A673 (cell line): ENCODE results near the gene TMEM212.

Experiments
- CTCF ChIP-seq: fragments of 300-800, 200-600 bp; sonication (generic); conservative IDR thresholded peaks from 2 replicates; pipeline ENCODE4 v1.5.1; 2017; ENCODE audit warnings: low read depth, mild to moderate bottlenecking, antibody characterized with exemption, low read length, moderate library complexity, mixed read lengths
- EZH2 ChIP-seq: fragments of 200-600 bp; sonication (generic); IDR thresholded peaks from 2 replicates; pipeline ENCODE4 v1.6.1; 2017; ENCODE audit warnings: borderline replicate concordance, low read depth, mild to moderate bottlenecking, mixed read lengths, antibody characterized with exemption, low read length; ENCODE audit not compliant: poor library complexity, severe bottlenecking

- TF ChIP-seq CTCF (no peak), EZH2 (no peak)
These were observed 33.6 kb downstream of the TMEM212 start for GRCh38 chr3:171876680-171877147.
